C4-2B (cell line): Measurements from ENCODE around the gene ABCD3.

Experiments used
- H3K27ac ChIP-seq: fragments of 450-650 bp; 2 replicates; pipeline ENCODE4 v1.5.1; 2017
- ZFX ChIP-seq: fragments of 450-650 bp; IDR thresholded peaks from 2 replicates; pipeline ENCODE4 v1.6.1; 2017
- TF ChIP-seq, protein P1 (sequence below): fragments of 450-650 bp; conservative IDR thresholded peaks from 2 replicates; pipeline ENCODE4 v1.5.1; 2017; ENCODE audit warnings: mild to moderate bottlenecking

The ABCD3 gene

DNA sequence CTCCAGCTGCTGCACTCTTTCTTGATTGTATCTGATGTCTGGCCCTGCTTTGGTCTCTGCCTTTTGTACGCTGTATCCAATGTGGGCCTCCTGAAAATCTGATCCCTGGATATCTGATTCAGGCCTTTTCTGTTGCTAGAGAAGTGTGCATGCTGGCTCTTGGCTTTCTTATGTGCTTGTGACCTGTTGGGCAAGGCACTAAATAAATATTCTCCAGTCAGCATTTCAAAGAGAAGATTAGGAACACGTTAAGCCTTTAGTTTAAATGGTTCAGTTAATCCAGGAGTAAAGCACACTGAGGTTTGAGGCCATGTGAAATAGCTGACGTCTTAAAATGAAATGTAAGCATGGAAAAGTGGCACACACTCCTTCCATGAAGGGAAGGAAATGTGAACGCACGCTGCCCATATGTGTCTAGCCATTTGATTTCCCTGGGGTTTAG lies 132.6 kb downstream of the ABCD3 start:
- TF ChIP-seq, protein P1, sequence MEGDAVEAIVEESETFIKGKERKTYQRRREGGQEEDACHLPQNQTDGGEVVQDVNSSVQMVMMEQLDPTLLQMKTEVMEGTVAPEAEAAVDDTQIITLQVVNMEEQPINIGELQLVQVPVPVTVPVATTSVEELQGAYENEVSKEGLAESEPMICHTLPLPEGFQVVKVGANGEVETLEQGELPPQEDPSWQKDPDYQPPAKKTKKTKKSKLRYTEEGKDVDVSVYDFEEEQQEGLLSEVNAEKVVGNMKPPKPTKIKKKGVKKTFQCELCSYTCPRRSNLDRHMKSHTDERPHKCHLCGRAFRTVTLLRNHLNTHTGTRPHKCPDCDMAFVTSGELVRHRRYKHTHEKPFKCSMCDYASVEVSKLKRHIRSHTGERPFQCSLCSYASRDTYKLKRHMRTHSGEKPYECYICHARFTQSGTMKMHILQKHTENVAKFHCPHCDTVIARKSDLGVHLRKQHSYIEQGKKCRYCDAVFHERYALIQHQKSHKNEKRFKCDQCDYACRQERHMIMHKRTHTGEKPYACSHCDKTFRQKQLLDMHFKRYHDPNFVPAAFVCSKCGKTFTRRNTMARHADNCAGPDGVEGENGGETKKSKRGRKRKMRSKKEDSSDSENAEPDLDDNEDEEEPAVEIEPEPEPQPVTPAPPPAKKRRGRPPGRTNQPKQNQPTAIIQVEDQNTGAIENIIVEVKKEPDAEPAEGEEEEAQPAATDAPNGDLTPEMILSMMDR = no peak
- no peak for TF ChIP-seq ZFX

DNA sequence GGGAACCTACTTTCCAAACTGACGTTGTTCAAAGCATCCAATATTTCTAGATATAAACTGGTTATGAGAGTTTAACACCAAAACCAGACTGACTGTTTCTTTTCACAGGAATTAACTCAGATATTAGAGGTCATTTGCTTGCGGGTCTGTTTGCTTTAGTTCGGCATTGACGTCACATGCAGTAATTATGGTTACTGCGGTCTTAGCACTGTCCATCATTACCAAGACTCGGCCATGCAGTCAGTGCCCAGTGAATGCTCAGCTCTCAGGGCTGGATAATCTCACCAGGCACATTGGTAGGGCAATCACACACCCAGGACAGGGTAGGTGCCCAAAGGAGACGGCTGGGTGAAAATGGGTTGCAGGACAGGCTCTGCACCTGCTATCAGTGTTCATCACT lies 133.3 kb downstream of the ABCD3 start:
- no peak overlapping the region for H3K27ac ChIP-seq
- TF ChIP-seq, protein P1 = no peak
- TF ChIP-seq ZFX = no peak

More for the DNA sequence above, 132.6 kb downstream of the ABCD3 start:
- no peak overlapping the region; the same call in 1 of the 2 replicates for H3K27ac ChIP-seq

DNA sequence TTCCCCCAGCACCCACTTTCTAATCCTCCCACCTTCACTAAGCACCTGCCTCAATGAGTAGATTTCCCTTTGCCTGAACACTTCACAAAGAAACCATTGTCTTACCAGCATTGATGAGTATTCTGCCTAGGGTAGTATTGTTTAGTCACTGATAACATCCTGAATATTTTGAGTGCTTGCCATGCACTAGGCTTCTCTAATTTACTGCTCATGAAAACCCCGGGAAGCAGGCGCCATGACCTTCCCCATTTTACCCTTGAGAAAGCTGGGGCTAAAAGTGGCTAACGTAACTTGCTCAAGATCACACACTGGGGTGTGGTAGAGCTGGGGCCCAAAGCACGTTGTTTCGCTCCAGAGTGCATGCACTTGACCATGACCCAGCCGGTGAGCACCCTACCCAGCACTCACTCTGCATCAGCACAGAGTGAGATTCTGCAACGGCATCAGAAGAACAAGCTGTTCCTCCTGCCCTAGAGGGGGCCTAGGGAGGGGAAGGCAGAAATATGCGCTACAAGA lies 133.9 kb downstream of the ABCD3 start:
- no peak overlapping the region for H3K27ac ChIP-seq
- no peak for TF ChIP-seq ZFX
- TF ChIP-seq, protein P1 = no peak

DNA sequence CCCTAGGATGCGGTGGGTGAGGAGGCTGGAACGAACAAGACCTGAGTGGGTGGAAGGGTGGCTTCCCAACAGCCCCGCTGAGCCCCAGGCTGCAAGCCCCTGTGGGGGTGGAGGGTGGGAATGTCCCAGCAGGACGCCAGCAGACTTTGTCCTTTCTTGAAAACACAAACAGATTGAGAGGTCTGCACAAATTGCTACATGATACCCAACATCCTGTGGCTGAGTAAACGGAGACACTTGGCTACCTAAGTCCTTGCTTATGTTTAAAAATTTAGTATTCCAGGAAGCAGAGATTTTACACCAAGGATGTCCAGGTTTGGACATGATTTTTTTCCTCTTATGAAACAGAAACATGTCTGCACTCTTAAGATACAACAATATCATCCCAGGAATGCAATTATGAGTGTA lies 135.1 kb downstream of the ABCD3 start:
- H3K27ac ChIP-seq = no peak overlapping the region
- TF ChIP-seq, protein P1 = no peak
- TF ChIP-seq ZFX = no peak

DNA sequence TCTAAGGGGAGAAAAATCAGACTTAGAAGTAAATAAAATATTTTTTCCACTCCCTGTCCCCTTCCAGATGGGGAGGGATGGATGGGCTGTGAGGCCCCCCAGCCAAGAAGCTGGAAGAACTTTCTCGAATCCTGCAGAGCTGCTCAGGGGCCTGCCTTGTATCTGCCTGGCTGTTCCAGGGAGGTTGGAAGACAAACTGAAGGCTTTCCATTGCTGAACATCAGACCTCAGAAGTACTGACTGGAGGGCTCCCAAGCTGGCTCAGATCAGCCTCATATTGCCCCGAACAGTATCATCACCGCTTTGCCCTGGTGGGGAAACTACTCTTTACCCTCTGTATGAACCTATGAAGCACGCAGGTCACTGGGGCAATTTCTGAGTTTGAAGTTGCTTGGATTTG lies 135.7 kb downstream of the ABCD3 start:
- TF ChIP-seq ZFX = no peak
- TF ChIP-seq, protein P1 = no peak
- no peak overlapping the region for H3K27ac ChIP-seq

DNA sequence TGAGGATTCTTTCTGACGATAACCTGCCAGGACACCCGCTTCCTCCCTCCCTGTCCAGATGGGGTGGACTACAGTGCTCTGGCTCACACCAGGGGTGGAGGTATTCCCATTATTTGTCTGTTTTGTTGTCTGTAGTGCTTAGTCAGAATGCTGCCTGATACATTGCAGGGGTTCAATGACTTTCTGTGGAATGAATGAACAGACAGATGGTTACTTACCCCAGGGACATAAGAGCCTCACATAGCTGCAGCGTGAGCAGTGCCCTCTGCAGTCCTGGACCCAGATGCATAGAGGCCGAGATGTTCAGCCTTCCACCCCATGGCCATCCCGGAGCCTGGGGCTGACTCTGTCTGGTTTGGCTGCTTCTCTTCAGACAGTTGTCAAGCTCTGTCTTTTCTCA lies 136.4 kb downstream of the ABCD3 start:
- TF ChIP-seq, protein P1 = no peak
- TF ChIP-seq ZFX = no peak
- no peak overlapping the region for H3K27ac ChIP-seq

DNA sequence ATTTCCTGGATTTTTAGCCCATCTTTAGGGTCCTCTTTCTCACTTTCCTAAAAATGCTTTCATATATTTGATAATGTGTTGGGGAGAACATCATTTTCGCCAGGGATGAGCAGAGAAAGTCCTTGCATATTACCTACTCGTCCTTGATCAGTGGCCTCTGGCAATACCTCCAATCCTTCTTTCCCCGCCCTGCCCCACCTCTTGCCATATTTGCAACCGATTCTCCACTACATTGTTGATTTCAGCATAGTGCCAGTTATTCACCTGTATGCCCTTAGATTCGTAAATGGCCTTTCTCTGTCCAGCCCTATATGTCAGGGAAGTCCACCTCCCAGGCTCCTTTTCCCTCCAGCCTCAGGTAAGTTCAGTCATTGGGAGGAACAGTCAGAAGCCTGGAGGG lies 136.9 kb downstream of the ABCD3 start:
- TF ChIP-seq, protein P1 = no peak
- no peak for TF ChIP-seq ZFX
- H3K27ac ChIP-seq = no peak overlapping the region
